Hippocampal formation (tissue), 2 donors: ENCODE measurements around the gene DENND1A.

Experiments used
- DNase-seq, 2 donors: peaks; one replicate each; lab custom pipeline; 2025; lab: John Stamatoyannopoulos, UW

Gene DENND1A

DNA sequence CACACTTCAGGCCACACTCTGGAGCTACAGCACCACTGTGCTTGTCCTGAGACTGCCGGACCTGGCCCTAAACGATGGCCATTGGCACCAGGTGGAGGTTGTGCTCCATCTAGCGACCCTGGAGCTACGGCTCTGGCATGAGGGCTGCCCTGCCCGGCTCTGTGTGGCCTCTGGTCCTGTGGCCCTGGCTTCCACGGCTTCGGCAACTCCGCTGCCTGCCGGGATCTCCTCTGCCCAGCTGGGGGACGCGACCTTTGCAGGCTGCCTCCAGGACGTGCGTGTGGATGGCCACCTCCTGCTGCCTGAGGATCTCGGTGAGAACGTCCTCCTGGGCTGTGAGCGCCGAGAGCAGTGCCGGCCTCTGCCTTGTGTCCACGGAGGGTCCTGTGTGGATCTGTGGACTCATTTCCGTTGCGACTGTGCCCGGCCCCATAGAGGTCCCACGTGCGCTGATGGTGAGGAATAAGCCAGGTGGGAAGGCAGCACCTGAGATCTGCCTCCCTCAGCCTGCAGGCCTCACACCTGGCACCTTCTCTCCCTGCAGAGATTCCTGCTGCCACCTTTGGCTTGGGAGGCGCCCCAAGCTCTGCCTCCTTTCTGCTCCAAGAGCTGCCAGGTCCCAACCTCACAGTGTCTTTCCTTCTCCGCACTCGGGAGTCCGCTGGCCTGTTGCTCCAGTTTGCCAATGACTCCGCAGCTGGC lies 559.2 kb downstream of the DENND1A start:
- no peak for DNase-seq

- DNase-seq = no peak
Measured at GRCh38 chr9:123370108-123370507, 559.8 kb downstream of the DENND1A start.

DNA sequence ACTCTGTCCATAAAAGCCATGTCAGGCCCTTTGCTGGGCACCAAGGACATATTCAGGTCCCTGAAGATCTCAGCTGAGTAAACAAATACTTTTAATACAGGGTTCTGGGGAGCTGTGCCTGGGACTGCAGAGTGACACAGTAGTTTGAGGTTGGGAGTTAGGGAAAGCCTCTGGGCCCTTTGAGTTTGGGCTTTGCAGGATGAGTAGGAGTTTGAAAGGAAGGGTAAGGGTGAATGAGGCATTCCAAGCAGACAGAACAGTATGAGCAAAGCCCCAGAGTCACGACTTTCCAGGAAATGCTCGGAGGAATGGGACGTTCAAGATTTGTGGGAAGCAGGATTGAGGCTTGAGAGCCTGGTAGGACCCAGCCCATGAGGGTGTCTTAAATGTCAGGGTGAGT lies 560.6 kb downstream of the DENND1A start:
- no peak for DNase-seq

- DNase-seq = peak; percentile 69 to 81
Measured at GRCh38 chr9:123368536-123369153, 561.3 kb downstream of the DENND1A start.

GRCh38 chr9:123368023-123368422 lies 561.9 kb downstream of the DENND1A start:
- DNase-seq = no peak

DNA sequence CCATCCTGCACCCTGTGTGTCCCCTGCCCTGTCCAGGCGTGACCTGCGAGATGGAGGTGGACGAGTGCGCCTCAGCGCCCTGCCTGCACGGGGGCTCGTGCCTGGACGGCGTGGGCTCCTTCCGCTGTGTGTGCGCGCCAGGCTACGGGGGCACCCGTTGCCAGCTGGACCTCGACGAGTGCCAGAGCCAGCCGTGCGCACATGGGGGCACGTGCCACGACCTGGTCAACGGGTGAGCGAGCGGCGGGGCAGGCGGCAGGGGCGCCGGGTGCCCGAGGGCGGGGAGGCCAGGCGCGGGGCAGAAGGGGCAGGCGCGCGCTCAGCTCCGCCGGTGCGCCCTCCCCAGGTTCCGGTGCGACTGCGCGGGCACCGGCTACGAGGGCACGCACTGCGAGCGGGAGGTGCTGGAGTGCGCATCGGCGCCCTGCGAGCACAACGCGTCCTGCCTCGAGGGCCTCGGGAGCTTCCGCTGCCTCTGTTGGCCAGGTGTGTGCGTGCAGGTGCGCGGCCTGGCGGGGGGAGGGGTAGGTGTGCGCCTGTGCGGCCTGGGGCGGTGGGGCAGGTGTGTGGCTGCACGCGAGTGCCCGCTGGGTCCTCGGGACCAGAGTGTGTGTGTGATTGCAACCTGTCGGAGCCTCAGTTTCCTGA lies 563.9 kb downstream of the DENND1A start:
- DNase-seq = no peak

- no peak for DNase-seq
Measured at GRCh38 chr9:123365287-123365880, 564.5 kb downstream of the DENND1A start.

DNA sequence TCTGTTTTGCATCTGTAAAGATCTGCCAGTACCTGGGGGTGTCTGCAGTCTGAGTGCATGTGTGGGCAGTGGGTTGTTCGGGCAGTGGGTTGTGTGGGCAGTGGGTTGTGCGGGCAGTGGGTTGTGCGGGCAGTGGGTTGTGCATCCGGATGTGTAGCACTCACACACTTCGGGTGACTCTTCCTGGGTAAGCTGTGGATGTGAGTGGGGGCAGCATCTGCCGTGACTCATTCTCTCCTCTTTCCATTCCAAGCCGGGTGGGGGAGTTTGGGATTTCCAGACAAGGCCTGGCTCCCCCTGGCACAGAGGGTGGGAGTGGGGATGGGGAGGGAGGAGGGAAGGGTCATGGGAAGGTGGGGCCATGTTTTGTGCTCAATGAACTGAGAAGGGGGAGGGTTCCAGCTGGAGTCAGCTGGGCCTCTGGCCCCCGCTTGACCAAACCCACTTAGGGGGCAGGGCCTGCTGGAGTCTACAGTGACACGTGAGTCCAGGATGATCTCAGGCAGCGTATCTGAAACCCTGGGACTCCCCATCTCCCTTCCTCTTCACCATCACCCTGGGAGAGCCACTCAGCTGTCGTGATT lies 565.6 kb downstream of the DENND1A start:
- DNase-seq = peak; percentile 61 to 82

GRCh38 chr9:123362856-123363255 lies 567.1 kb downstream of the DENND1A start:
- DNase-seq = no peak

DNA sequence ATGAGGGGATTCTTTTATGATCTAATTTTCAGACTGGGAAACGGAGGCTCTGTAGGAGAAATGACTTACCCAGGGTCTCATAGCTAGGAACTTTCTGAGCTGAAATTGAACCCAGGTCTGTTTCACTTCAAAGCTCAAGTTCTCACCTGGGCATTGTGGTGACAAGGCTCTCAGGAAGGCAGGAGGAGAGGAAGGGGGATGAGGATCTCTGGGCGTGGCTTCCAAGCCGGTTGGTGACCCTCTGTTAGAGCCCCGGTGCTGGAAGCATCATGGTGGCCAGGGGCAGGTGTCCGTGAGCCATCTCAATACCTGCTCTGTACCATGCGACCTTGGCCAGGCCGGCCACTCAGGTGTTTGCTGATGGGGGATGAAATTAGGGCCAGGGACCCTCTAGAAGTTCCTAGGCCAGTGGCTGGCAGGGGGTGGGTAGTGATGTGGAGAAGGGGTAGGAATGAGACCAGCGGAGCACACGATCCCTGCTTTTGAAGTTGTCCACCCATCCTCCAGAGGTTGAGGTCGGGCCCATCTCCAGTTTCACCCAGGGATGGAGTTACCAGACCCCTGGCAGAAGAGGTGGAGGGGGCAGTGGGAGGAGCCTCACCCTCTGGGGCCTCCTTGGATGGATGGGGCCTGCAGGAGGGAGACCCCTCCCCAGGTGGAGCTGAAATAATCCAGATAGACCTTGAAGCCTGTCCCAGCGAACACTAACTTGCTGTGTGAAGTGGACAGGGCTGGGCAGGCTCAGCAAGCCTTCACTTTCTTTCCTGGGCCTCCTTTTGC lies 568.0 kb downstream of the DENND1A start:
- no peak for DNase-seq

GRCh38 chr9:123361086-123361730 lies 568.7 kb downstream of the DENND1A start:
- DNase-seq = no peak

- DNase-seq = peak in 1 of 2 donors; percentile 37
Measured at GRCh38 chr9:123360161-123361085, 569.5 kb downstream of the DENND1A start.

DNA sequence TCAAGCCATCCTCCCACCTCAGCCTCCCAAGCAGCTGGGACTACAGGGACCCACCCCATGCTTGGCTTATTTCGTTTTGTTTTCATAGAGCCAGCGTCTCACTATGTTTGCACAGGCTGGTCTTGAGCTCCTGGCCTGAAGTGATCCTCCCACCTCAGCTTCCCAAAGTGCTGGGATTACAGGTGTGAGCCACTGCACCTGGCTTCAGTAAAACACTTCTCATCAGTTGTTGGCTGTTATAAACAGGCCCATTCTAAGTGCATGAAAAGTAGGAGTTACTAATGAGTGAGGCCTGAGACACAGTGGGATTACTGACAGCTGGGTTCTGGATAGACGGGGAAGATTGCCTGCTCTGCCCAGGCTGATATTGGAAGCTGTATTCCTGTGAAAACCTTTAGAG lies 570.4 kb downstream of the DENND1A start:
- DNase-seq = no peak

GRCh38 chr9:123359106-123359505 lies 570.8 kb downstream of the DENND1A start:
- DNase-seq = no peak

- peak; percentile 85 to 92 for DNase-seq
Measured at GRCh38 chr9:123358181-123358905, 571.6 kb downstream of the DENND1A start.

DNA sequence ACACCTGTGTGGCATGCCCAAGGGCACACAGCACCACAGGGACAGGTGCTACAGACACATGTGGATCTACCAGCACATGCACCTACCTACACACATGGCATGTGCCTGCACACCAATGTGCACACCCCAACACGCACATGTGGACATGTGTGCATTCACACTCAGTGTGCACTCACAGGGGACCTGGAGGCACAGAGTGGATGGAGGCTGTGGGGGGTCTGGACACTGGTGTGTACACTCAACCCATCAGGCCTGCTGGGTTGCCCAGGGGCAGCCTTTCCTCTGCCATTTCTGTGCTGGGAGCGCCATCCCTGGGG lies 572.2 kb downstream of the DENND1A start:
- no peak for DNase-seq

DNA sequence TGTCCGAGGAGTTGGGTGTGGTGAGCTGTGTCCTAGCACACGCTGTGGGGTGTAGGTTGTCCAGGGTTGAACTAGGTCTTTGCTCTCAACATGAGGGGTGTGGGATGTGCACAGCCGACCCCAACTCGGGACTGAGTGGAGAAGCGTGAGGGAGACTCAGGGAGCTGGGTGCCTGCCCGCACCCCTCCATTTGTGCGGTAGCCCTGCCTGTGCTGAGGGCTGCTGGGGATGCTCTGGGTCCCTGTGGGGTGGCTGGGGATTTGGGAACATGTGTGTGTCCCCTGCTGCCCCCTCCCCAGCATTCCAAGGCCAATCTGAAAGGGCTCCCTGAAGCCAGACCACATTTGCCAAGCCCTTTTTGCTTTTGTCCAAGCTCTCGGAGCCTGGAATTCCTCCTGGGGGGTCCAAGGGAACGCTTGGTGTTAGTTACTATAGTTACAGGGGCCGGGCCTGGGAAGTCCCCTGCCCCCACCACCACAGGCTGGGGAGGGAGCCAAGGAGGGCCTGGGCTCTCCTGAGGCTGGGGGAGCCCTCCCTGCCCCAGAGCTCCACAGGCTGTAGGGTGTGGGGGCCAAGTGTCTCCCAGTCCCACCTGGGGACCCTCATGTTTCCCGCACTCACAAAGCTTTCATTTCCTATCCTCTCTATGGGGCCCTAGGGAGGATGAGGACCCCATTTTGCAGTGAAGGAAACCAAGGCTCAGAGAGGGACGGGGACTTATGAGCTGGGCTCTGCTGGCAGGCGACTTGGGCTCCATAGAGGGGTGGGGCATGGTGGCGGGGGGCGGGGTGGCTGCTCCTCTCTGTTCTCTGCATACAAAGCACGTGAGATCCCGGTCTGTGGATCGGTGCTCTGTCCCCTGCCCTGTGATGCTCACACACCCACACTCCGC lies 572.8 kb downstream of the DENND1A start:
- DNase-seq = peak in 1 of 2 donors; percentile 37

GRCh38 chr9:123355761-123356431 lies 574.0 kb downstream of the DENND1A start, which contains the start of gene CRB2:
Gene CRB2 (plus strand): TSS chr9:123356197. CDS start chr9:123356261, 64 bp downstream.
- peak in 1 of 2 donors; percentile 69 for DNase-seq
